Measurements from ENCODE around the gene B4GALT6. TPM values are rescaled to one million over a fixed set of nuclear protein-coding genes. Genes with fewer than 3 reads are reported as not detected.

The B4GALT6 gene
- total RNA-seq, 1 donor from 2014 or later, result 31.6 TPM

GRCh38 chr18:31636387-31636786 lies 48.0 kb downstream of the B4GALT6 start:
- no peak for DNase-seq (ENCODE audit: low spot score)
- no peaks in the 10 kb centered on the region for H3K9me3 Mint-ChIP-seq (ENCODE audit: unreplicated experiment)
- TF ChIP-seq CTCF (IDR thresholded peaks at IDR 0.05; ENCODE audit: unreplicated experiment), result no peak
- no peak overlapping the region for H3K4me3 Mint-ChIP-seq (ENCODE audit: unreplicated experiment)
- H3K4me1 Mint-ChIP-seq (ENCODE audit: unreplicated experiment), result peaks cover 14% of the 10 kb centered on the region
- H3K36me3 Mint-ChIP-seq (ENCODE audit: low read depth, unreplicated experiment), result peaks cover 21% of the 10 kb centered on the region
- no peak overlapping the region for H3K27ac Mint-ChIP-seq (ENCODE audit: unreplicated experiment)
- H3K27me3 Mint-ChIP-seq (ENCODE audit: unreplicated experiment), result no peaks in the 10 kb centered on the region

GRCh38 chr18:31634331-31634713 lies 50.1 kb downstream of the B4GALT6 start:
- no peak for TF ChIP-seq CTCF (IDR thresholded peaks at IDR 0.05; ENCODE audit: unreplicated experiment)
- Mint-ChIP-seq H3K36me3 (ENCODE audit: low read depth, unreplicated experiment) (peaks cover 34% of the 10 kb centered on the region), H3K27me3 (ENCODE audit: unreplicated experiment) (no peaks in the 10 kb centered on the region), H3K27ac (ENCODE audit: unreplicated experiment) (no peak overlapping the region), H3K4me3 (ENCODE audit: unreplicated experiment) (peak overlapping the region; percentile 16), H3K9me3 (ENCODE audit: unreplicated experiment) (no peaks in the 10 kb centered on the region), H3K4me1 (ENCODE audit: unreplicated experiment) (peaks cover 14% of the 10 kb centered on the region)
- DNase-seq (ENCODE audit: low spot score), result no peak

GRCh38 chr18:31633392-31634330 lies 50.7 kb downstream of the B4GALT6 start:
- TF ChIP-seq CTCF (IDR thresholded peaks at IDR 0.05; ENCODE audit: unreplicated experiment), result no peak
- H3K36me3 Mint-ChIP-seq (ENCODE audit: low read depth, unreplicated experiment), result peaks cover 32% of the 10 kb centered on the region
- H3K27ac Mint-ChIP-seq (ENCODE audit: unreplicated experiment), result no peak overlapping the region
- H3K4me3 Mint-ChIP-seq (ENCODE audit: unreplicated experiment), result no peak overlapping the region
- H3K27me3 Mint-ChIP-seq (ENCODE audit: unreplicated experiment), result no peaks in the 10 kb centered on the region
- DNase-seq (ENCODE audit: low spot score), result no peak
- H3K9me3 Mint-ChIP-seq (ENCODE audit: unreplicated experiment), result no peaks in the 10 kb centered on the region
- peaks cover 14% of the 10 kb centered on the region for H3K4me1 Mint-ChIP-seq (ENCODE audit: unreplicated experiment)

- H3K4me3 Mint-ChIP-seq (ENCODE audit: unreplicated experiment), result no peak overlapping the region
These were observed 52.0 kb downstream of the B4GALT6 start for GRCh38 chr18:31632356-31632755.

More at GRCh38 chr18:31632356-31632755, 52.0 kb downstream of the B4GALT6 start:
- peaks cover 14% of the 10 kb centered on the region for H3K4me1 Mint-ChIP-seq (ENCODE audit: unreplicated experiment)
- DNase-seq (ENCODE audit: low spot score), result no peak
- TF ChIP-seq CTCF (IDR thresholded peaks at IDR 0.05; ENCODE audit: unreplicated experiment), result no peak
- peaks cover 32% of the 10 kb centered on the region for H3K36me3 Mint-ChIP-seq (ENCODE audit: low read depth, unreplicated experiment)
- no peak overlapping the region for H3K27ac Mint-ChIP-seq (ENCODE audit: unreplicated experiment)
- H3K9me3 Mint-ChIP-seq (ENCODE audit: unreplicated experiment), result no peaks in the 10 kb centered on the region
- no peaks in the 10 kb centered on the region for H3K27me3 Mint-ChIP-seq (ENCODE audit: unreplicated experiment)
